GM19463 (cell line): ENCODE results near the gene POLR1H.
A peak's percentile ranks its signal among the peaks of the same experiment; 100 is the strongest.

ENCODE experiments used
- ATAC-seq: cut with Tn5 transposase; IDR thresholded peaks from one replicate; pipeline ENCODE4 v1.9.1; 2021; ENCODE audit warnings: mild to moderate bottlenecking, moderate library complexity; ENCODE audit not compliant: unreplicated experiment

POLR1H gene

GRCh38 chr6:30093951-30094661 is 33.0 kb downstream of the POLR1H start:
- no peak for ATAC-seq

- ATAC-seq, result no peak
Observed at GRCh38 chr6:30096829-30097228, 35.8 kb downstream of the POLR1H start.

DNA sequence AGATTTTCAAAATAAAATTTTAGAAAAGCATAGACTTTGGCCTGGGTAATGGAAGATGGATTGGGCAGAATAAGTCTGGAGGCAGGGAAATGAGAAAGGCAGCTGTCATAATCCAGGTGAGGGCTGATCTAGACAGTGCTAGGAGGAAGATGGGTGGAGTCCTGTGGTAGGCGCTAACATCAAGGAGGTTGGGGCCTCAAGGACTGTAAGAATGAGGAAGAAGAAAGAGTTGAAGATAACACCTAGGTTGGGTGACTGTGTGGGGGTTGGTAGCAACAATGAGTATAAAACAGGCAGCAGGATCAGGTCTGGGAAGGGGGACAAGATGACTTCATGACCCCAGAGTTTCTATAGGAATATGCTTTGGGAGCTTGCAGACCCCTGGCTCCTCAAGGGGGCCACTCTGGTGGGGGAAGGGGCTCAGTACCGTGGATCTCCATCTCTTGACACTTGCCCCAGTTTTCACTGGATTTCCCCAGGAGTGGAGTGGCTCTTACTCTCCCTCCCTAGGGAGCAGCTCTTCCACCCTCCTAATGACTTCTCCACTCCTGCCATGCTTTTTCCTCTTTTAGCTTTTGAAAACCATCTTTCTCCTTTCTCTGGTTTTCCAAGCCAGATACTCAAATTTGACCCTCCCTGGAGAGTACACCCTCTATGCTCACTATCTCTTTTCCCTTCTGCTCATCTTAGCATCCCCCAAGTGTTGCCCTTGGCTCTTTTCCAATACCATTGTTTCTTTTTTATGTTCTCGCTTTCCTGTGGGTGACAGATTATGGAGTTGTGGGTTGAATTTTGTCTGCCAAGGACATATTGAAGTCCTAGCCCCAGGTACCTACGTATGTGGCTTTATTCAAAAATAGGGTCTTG is 37.1 kb downstream of the POLR1H start:
- no peak for ATAC-seq

DNA sequence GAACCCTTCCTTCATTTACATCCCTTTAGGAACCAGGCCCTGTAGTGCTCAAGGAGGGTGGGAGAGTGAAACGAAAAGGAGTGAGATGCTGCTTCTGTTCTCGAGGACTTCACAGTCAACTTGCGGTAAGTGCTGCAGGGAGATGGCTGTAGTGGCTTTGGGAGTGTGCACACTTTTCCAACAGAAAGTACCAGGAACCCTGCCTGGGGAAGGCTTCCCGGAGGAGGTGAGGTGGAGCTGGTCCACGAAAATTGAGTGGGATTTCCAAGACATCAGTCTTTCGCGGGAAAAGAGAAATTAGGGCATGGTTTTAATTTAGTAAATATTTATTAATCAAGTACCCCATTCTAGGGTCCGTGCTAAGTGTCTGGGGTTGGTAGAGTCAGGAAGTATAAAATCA is 39.1 kb downstream of the POLR1H start:
- ATAC-seq, result no peak

GRCh38 chr6:30100585-30101443 is 39.7 kb downstream of the POLR1H start:
- no peak for ATAC-seq

DNA sequence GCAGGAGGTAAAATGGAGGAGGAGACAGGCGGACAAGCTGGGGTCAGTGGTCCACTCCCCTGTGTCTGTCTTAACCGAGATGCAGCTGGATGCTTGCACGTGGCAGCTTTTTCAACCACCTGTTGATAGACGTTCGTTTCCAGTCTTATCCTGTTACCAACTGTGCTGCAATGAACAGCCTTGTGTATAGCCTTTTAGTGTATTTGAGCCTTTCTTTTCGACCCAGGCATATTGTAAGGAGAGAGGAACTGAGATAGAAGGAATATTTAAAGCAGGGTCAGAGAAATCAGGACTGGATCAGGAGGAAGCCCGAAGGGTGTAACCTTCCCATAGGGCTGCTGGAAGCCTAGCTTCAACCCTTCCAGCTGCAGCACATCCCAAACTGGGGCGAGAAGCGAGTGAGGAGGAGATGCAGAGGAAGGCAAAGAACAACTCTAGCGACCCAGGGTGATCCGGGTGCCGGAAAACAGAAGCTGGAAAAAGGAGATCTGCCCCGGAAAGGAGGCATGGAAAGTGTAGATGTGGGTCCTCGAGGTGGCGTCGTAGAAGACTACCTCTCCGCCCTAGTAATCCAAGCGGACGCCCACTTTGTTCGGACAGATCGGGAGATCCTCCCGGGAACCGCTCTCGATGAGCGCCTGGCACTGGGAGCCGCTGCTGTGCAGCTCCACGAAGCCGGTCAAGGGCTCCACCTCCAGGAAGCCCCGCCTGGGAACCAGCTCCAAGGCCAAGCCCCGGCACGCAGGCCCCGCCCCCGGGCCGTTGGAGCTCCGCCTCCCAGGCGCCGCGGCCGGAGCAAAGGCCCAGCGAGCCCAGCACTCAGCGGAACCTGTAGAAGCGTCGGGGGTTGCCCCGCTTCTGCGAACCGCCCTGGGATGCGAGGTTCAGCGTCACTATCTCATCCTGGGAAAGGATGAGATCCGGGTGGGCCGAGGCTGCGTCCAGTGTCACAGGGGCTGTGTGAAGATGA is 40.7 kb downstream of the POLR1H start:
- ATAC-seq, result peak; percentile 75

DNA sequence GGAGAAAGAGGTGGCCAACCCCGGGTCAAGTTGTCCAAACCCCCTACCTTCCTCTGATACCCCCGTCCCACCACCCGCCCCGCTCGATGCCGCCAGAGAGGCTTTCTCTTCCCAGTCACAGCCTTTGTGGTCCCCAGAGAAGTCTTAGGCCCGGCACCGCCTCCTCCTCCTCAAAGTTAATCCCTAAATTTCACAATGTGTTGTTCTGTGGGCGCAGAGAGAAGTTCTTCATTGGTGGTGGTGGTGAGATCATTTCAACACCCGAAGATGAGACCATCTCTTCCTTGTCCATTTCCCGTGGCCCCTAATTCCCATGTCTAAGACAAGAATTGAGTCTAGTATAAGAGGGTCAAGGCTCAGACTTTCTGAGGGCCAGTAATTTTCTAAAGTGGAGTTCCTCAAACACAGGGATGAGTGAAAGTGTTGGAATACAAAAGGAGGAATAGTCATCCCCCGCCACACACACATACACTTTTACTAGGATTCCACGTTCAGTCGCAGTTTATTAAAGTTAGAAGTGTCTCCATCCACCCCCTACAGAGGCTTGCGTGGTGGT is 41.4 kb downstream of the POLR1H start:
- no peak for ATAC-seq

- ATAC-seq, result no peak
Observed at GRCh38 chr6:30102970-30103871, 42.2 kb downstream of the POLR1H start.

DNA sequence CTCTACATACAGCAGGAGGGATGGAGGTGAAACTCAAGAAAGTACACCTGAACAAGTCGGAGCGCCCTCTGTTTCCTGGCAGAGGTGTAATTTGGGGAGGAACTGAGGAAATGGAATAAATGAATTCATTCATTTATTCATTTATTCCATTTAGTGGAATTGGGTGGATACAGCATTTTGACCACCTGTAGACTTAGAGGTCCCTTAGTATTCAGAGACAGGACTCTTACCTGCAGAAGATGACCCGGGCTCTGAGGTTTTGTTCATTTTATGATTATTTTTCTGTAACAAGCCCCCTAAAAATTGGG is 42.8 kb downstream of the POLR1H start:
- ATAC-seq, result no peak

DNA sequence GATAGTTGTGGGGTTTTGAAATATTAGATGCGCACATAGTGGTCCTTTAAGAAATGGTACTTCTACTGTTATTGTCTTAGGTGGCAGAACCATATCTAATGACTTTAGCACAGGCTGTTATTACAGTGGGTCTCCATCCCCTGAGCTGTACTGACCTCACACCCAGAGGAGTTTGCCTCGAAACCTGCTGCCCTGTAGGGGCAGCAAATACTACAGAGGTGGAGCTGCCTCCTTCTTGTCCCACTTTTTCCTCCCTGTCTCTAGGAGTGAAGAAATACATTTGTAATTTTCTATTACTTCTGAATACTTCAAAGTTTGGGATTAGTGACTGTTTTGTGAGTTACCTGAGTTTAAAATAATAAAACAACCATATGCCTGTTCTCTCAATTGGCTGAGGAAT is 43.6 kb downstream of the POLR1H start:
- no peak for ATAC-seq

- ATAC-seq, result no peak
Observed at GRCh38 chr6:30111266-30111856, 50.3 kb downstream of the POLR1H start.

GRCh38 chr6:30112402-30112994 is 51.4 kb downstream of the POLR1H start:
- ATAC-seq, result no peak

DNA sequence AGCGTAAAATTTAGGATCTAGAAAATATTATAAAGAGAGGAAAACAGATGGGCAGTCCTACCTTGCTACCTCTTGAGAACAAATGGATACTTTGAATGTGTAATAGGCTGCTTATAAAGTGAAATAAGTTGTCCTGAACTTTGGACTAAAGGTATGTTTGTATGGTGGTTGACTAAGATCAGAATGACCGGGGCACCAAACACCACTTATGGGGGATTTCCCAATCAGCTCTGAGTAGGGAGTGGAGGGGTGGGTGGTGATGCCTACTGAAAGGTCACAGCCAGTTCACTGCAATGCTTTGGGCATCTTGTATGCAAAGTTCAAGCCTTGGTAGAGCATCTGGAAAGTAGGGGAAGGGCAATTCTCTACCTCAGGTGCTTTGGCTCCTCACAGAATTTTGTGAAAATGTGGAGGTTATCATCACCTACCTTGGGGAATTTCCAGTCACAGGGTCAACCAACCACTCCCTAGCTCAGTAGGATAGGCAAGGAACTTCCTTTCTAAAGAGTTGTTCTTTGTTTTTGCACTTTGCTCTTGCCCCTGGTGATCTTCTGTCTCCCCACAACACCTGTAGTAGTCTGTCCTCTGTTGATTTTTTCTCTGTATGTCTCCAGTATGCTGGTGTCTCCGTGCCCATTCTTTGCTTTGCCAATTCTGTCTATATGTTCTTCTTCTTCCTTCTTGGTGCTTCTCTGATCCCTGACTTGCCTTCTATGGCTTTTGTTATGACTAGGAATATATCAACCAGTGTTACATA is 52.1 kb downstream of the POLR1H start, which contains the start of gene TRIM31:
Gene TRIM31, minus strand, starts transcription at position 88 of the 757 bp plus-strand sequence. CDS start 285 bp downstream, outside the sequence.
- peak; percentile 94 for ATAC-seq

DNA sequence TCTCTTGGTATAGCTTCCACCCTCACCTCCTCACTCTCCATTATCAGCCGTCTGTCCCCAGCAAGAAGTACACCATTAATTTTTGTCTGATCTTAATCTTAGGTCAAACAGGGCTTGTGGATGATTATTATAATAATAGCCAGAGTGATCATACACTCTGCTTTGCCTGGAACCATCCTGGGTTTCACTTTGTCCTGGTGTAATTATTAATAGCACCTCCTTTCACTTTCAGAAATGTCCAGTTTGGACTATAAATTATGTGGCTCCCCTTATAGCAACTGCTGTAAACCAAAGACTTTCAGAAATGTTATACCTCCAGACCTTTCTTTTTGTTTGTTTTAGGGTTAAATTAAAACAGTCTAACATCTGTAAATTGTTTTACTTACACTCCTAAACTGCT is 52.8 kb downstream of the POLR1H start:
- no peak for ATAC-seq
